ENCODE data around the gene TAT.
A peak's percentile ranks its signal among the peaks of the same experiment; 100 is the strongest.

The TAT gene

DNA sequence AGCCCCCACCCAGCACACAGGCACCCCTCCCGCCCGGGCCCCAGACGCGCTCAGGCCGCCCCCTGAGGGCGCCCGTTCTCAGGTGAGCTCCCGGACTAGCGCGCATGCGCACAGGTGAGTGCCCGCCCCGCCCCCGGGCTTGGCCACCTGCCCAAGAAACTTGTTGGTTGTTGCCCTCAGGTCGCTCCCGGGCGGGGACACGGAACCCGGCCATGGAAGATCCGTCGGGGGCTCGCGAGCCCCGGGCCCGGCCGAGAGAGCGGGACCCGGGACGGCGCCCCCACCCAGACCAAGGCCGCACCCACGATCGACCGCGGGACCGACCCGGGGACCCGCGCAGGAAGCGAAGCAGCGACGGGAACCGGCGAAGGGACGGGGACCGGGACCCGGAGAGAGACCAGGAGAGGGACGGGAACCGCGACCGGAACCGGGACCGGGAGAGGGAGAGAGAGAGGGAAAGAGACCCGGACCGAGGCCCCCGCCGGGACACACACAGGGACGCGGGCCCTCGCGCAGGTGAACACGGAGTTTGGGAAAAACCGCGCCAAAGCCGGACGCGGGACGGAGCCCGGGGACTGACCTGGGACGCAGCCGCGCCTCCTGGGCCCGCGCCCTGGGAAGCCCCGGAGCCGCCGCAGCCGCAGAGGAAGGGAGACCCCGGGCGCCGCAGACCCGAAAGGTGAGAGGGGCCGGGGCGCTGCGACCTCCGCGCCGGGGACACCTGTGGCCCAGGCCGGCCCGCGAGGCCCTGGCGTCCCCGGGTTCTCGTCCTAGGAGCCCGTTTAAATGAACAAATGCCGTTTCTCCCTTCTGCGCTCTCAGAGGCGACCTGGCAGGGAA, 49.3 kb upstream of the TAT start, which contains the start of gene MARVELD3 (continued):
- TF ChIP-seq, protein P1, sequence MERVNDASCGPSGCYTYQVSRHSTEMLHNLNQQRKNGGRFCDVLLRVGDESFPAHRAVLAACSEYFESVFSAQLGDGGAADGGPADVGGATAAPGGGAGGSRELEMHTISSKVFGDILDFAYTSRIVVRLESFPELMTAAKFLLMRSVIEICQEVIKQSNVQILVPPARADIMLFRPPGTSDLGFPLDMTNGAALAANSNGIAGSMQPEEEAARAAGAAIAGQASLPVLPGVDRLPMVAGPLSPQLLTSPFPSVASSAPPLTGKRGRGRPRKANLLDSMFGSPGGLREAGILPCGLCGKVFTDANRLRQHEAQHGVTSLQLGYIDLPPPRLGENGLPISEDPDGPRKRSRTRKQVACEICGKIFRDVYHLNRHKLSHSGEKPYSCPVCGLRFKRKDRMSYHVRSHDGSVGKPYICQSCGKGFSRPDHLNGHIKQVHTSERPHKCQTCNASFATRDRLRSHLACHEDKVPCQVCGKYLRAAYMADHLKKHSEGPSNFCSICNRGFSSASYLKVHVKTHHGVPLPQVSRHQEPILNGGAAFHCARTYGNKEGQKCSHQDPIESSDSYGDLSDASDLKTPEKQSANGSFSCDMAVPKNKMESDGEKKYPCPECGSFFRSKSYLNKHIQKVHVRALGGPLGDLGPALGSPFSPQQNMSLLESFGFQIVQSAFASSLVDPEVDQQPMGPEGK (tag by site-specific recombination; IDR thresholded peaks at IDR 0.05), result peak; percentile 77
- TF ChIP-seq ZNF335 (tag by site-specific recombination; conservative IDR thresholded peaks at IDR 0.05) (peak; percentile 77; the same call in 1 of the 2 replicates), ZNF2 (tag by site-specific recombination; IDR thresholded peaks at IDR 0.05) (0 out of 2 replicates have a peak, but pooled peaks have one; percentile 53), HOXA7 (CRISPR knock-in tag; IDR thresholded peaks at IDR 0.05; ENCODE audit: borderline replicate concordance) (no peak), ZNF707 (tag by site-specific recombination; IDR thresholded peaks at IDR 0.05) (no peak), ZBTB17 (tag by site-specific recombination; IDR thresholded peaks at IDR 0.05) (no peak), ZNF549 (tag by site-specific recombination; IDR thresholded peaks at IDR 0.05) (no peak), ZFP69B (tag by site-specific recombination; IDR thresholded peaks at IDR 0.05) (no peak), ZBTB20 (tag by site-specific recombination; IDR thresholded peaks at IDR 0.05) (peak; percentile 93), ZNF658 (tag by site-specific recombination; IDR thresholded peaks at IDR 0.05) (no peak), EGR2 (tag by site-specific recombination; IDR thresholded peaks at IDR 0.05; ENCODE audit: low read depth) (no peak), KLF9 (tag by site-specific recombination; IDR thresholded peaks at IDR 0.05; ENCODE audit: low read depth) (peak; percentile 78), GLIS1 (tag by site-specific recombination; IDR thresholded peaks at IDR 0.05) (no peak), ZNF366 (tag by site-specific recombination; conservative IDR thresholded peaks at IDR 0.05) (no peak), ZSCAN16 (tag by site-specific recombination; IDR thresholded peaks at IDR 0.05) (no peak), ZNF274 (IDR thresholded peaks at IDR 0.05; ENCODE audit: low read length) (no peak), ZNF274 (tag by site-specific recombination; IDR thresholded peaks at IDR 0.05; ENCODE audit: borderline replicate concordance) (no peak), BCL11B (tag by site-specific recombination; IDR thresholded peaks at IDR 0.05; ENCODE audit: low read depth) (no peak)
- TF ChIP-seq, protein P2, sequence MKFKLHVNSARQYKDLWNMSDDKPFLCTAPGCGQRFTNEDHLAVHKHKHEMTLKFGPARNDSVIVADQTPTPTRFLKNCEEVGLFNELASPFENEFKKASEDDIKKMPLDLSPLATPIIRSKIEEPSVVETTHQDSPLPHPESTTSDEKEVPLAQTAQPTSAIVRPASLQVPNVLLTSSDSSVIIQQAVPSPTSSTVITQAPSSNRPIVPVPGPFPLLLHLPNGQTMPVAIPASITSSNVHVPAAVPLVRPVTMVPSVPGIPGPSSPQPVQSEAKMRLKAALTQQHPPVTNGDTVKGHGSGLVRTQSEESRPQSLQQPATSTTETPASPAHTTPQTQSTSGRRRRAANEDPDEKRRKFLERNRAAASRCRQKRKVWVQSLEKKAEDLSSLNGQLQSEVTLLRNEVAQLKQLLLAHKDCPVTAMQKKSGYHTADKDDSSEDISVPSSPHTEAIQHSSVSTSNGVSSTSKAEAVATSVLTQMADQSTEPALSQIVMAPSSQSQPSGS (tag by site-specific recombination; IDR thresholded peaks at IDR 0.05; ENCODE audit: low read depth), result no peak
- TF ChIP-seq, protein P3, sequence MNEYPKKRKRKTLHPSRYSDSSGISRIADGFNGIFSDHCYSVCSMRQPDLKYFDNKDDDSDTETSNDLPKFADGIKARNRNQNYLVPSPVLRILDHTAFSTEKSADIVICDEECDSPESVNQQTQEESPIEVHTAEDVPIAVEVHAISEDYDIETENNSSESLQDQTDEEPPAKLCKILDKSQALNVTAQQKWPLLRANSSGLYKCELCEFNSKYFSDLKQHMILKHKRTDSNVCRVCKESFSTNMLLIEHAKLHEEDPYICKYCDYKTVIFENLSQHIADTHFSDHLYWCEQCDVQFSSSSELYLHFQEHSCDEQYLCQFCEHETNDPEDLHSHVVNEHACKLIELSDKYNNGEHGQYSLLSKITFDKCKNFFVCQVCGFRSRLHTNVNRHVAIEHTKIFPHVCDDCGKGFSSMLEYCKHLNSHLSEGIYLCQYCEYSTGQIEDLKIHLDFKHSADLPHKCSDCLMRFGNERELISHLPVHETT (tag by site-specific recombination; IDR thresholded peaks at IDR 0.05), result no peak
- TF ChIP-seq, protein P4, sequence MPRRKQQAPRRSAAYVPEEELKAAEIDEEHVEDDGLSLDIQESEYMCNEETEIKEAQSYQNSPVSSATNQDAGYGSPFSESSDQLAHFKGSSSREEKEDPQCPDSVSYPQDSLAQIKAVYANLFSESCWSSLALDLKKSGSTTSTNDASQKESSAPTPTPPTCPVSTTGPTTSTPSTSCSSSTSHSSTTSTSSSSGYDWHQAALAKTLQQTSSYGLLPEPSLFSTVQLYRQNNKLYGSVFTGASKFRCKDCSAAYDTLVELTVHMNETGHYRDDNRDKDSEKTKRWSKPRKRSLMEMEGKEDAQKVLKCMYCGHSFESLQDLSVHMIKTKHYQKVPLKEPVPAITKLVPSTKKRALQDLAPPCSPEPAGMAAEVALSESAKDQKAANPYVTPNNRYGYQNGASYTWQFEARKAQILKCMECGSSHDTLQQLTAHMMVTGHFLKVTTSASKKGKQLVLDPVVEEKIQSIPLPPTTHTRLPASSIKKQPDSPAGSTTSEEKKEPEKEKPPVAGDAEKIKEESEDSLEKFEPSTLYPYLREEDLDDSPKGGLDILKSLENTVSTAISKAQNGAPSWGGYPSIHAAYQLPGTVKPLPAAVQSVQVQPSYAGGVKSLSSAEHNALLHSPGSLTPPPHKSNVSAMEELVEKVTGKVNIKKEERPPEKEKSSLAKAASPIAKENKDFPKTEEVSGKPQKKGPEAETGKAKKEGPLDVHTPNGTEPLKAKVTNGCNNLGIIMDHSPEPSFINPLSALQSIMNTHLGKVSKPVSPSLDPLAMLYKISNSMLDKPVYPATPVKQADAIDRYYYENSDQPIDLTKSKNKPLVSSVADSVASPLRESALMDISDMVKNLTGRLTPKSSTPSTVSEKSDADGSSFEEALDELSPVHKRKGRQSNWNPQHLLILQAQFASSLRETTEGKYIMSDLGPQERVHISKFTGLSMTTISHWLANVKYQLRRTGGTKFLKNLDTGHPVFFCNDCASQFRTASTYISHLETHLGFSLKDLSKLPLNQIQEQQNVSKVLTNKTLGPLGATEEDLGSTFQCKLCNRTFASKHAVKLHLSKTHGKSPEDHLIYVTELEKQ (tag by site-specific recombination; IDR thresholded peaks at IDR 0.05; ENCODE audit: borderline replicate concordance), result no peak
- TF ChIP-seq, protein P5, sequence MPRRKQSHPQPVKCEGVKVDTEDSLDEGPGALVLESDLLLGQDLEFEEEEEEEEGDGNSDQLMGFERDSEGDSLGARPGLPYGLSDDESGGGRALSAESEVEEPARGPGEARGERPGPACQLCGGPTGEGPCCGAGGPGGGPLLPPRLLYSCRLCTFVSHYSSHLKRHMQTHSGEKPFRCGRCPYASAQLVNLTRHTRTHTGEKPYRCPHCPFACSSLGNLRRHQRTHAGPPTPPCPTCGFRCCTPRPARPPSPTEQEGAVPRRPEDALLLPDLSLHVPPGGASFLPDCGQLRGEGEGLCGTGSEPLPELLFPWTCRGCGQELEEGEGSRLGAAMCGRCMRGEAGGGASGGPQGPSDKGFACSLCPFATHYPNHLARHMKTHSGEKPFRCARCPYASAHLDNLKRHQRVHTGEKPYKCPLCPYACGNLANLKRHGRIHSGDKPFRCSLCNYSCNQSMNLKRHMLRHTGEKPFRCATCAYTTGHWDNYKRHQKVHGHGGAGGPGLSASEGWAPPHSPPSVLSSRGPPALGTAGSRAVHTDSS (tag by site-specific recombination; IDR thresholded peaks at IDR 0.05), result no peak
- TF ChIP-seq, protein P6, sequence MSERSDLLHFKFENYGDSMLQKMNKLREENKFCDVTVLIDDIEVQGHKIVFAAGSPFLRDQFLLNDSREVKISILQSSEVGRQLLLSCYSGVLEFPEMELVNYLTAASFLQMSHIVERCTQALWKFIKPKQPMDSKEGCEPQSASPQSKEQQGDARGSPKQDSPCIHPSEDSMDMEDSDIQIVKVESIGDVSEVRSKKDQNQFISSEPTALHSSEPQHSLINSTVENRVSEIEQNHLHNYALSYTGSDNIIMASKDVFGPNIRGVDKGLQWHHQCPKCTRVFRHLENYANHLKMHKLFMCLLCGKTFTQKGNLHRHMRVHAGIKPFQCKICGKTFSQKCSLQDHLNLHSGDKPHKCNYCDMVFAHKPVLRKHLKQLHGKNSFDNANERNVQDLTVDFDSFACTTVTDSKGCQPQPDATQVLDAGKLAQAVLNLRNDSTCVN (tag by site-specific recombination; optimal IDR thresholded peaks at IDR 0.05), result peak; percentile 86
- TF ChIP-seq, protein P7, sequence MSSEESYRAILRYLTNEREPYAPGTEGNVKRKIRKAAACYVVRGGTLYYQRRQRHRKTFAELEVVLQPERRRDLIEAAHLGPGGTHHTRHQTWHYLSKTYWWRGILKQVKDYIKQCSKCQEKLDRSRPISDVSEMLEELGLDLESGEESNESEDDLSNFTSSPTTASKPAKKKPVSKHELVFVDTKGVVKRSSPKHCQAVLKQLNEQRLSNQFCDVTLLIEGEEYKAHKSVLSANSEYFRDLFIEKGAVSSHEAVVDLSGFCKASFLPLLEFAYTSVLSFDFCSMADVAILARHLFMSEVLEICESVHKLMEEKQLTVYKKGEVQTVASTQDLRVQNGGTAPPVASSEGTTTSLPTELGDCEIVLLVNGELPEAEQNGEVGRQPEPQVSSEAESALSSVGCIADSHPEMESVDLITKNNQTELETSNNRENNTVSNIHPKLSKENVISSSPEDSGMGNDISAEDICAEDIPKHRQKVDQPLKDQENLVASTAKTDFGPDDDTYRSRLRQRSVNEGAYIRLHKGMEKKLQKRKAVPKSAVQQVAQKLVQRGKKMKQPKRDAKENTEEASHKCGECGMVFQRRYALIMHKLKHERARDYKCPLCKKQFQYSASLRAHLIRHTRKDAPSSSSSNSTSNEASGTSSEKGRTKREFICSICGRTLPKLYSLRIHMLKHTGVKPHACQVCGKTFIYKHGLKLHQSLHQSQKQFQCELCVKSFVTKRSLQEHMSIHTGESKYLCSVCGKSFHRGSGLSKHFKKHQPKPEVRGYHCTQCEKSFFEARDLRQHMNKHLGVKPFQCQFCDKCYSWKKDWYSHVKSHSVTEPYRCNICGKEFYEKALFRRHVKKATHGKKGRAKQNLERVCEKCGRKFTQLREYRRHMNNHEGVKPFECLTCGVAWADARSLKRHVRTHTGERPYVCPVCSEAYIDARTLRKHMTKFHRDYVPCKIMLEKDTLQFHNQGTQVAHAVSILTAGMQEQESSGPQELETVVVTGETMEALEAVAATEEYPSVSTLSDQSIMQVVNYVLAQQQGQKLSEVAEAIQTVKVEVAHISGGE (tag by site-specific recombination; conservative IDR thresholded peaks at IDR 0.05; ENCODE audit: low read depth), result peak; percentile 67
